K562 (cell line): ENCODE measurements around the gene NRCAM. TPM values are rescaled to one million over a fixed set of nuclear protein-coding genes. Genes with fewer than 3 reads are reported as not detected.

Experiments used
- CEBPB ChIP-seq: fragments of 450-650 bp; IDR thresholded peaks from 2 replicates; pipeline ENCODE4 v1.6.1; 2016; ENCODE audit warnings: missing genetic modification characterization, missing compliant biosample characterization
- CEBPG ChIP-seq, 3 experiments: fragments of 200-800 bp in 1 of 3; sonication (Bioruptor generic) in 1 of 3; sonication (generic) in 1 of 3; formaldehyde crosslinking in 1 of 3; IDR thresholded peaks in 2 of 3; conservative IDR thresholded peaks in 1 of 3; 2 replicates each; pipeline versions ENCODE4 v1.6.1 to v1.8.0; 2016 to 2022; ENCODE audit warnings: missing compliant biosample characterization in 2 of 3, missing genetic modification characterization in 2 of 3, mild to moderate bottlenecking in 1 of 3, missing genetic modification reagents in 1 of 3
- CHAMP1 ChIP-seq: fragments of 450-650 bp; IDR thresholded peaks from 2 replicates; pipeline ENCODE4 v1.6.1; 2016; ENCODE audit warnings: mild to moderate bottlenecking
- DPF2 ChIP-seq: fragments of 450-650 bp; IDR thresholded peaks from 2 replicates; pipeline ENCODE4 v1.6.1; 2016
- EP300 ChIP-seq: IDR thresholded peaks from 2 replicates; pipeline ENCODE4 v1.6.1; 2012; ENCODE audit warnings: low read length, improper control_type of control experiment
- ETS2 ChIP-seq: IDR thresholded peaks from 2 replicates; pipeline ENCODE4 v1.6.1; 2016; ENCODE audit warnings: borderline replicate concordance, missing genetic modification characterization, mild to moderate bottlenecking, moderate library complexity, missing compliant biosample characterization; ENCODE audit not compliant: poor library complexity, severe bottlenecking
- ETV1 ChIP-seq: fragments of 450-650 bp; conservative IDR thresholded peaks from 2 replicates; pipeline ENCODE4 v1.6.1; 2016; ENCODE audit warnings: missing genetic modification characterization, control low read depth, low read depth, missing compliant biosample characterization
- GTF2B ChIP-seq: IDR thresholded peaks from 2 replicates; pipeline ENCODE4 v1.6.1; 2011; ENCODE audit not compliant: insufficient read length; ENCODE audit errors: extremely low read depth
- HNRNPK ChIP-seq: fragments of 200-400 bp; formaldehyde crosslinking; IDR thresholded peaks from one replicate; pipeline ENCODE4 v1.6.1; 2018; ENCODE audit warnings: mild to moderate bottlenecking, low read depth, low read length; ENCODE audit not compliant: poor library complexity, severe bottlenecking
- NCOR1 ChIP-seq: fragments of 450-650 bp; IDR thresholded peaks from 2 replicates; pipeline ENCODE4 v1.6.1; 2016; ENCODE audit warnings: mild to moderate bottlenecking, moderate library complexity
- NFE2 ChIP-seq: IDR thresholded peaks from 2 replicates; pipeline ENCODE4 v1.6.1; 2014; ENCODE audit warnings: antibody characterized with exemption, low read depth
- PCBP2 ChIP-seq: fragments of 200-400 bp; formaldehyde crosslinking; IDR thresholded peaks from 2 replicates; pipeline ENCODE4 v1.6.1; 2018; ENCODE audit warnings: low read length, low read depth, mild to moderate bottlenecking, moderate library complexity; ENCODE audit not compliant: poor library complexity, severe bottlenecking
- POLR2G ChIP-seq: fragments of 200-400 bp; formaldehyde crosslinking; IDR thresholded peaks from 2 replicates; pipeline ENCODE4 v1.6.1; 2017; ENCODE audit warnings: low read depth, mild to moderate bottlenecking, antibody characterized with exemption, low read length, moderate library complexity
- SMARCE1 ChIP-seq: fragments of 450-650 bp; IDR thresholded peaks from 2 replicates; pipeline ENCODE4 v1.7.1; 2016; ENCODE audit warnings: mild to moderate bottlenecking
- SREBF2 ChIP-seq: sonication (generic); formaldehyde crosslinking; IDR thresholded peaks from 2 replicates; pipeline ENCODE4 v1.4.0; 2020; ENCODE audit warnings: mild to moderate bottlenecking, missing genetic modification reagents
- TCF3 ChIP-seq: sonication (generic); formaldehyde crosslinking; IDR thresholded peaks from 2 replicates; pipeline ENCODE4 v1.4.0; 2020; ENCODE audit warnings: mild to moderate bottlenecking, missing genetic modification reagents
- TEAD4 ChIP-seq, 2 experiments: sonication (generic) in 1 of 2; formaldehyde crosslinking in 1 of 2; IDR thresholded peaks; 2 replicates each; pipeline versions ENCODE4 v1.6.1 to v1.8.0; 2012 to 2022; ENCODE audit warnings: borderline replicate concordance in 1 of 2, inconsistent platforms in 1 of 2, low read length in 1 of 2, mild to moderate bottlenecking in 1 of 2, missing genetic modification reagents in 1 of 2
- TOE1 ChIP-seq, 2 experiments: fragments of 450-650 bp in 1 of 2; sonication (generic) in 1 of 2; formaldehyde crosslinking in 1 of 2; IDR thresholded peaks; 2 replicates each; pipeline versions ENCODE4 v1.7.1 to v1.8.0; 2016 to 2022; ENCODE audit warnings: borderline replicate concordance in 2 of 2, mild to moderate bottlenecking in 2 of 2, antibody characterized with exemption in 1 of 2, inconsistent platforms in 1 of 2, low read depth in 1 of 2, missing genetic modification reagents in 1 of 2, moderate library complexity in 1 of 2
- YY1 ChIP-seq, 3 experiments: IDR thresholded peaks; 2 replicates each; pipeline ENCODE4 v1.6.1; 2011; ENCODE audit warnings: low read length in 2 of 3, mild to moderate bottlenecking in 2 of 3, moderate library complexity in 2 of 3, borderline replicate concordance in 1 of 3, control low read depth in 1 of 3, low read depth in 1 of 3; ENCODE audit not compliant: insufficient read depth in 3 of 3, insufficient replicate concordance in 2 of 3, control insufficient read depth in 1 of 3, insufficient read length in 1 of 3; ENCODE audit errors: extremely low read depth in 1 of 3
- ZBTB17 ChIP-seq: fragments of 450-650 bp; formaldehyde crosslinking; IDR thresholded peaks from 2 replicates; pipeline ENCODE4 v1.4.0; 2020; ENCODE audit warnings: mild to moderate bottlenecking
- ZNF24 ChIP-seq: fragments of 450-650 bp; IDR thresholded peaks from 2 replicates; pipeline ENCODE4 v1.6.1; 2016
- ZNF639 ChIP-seq, 2 experiments: fragments of 200-800 bp in 1 of 2; sonication (Bioruptor generic) in 1 of 2; sonication (generic) in 1 of 2; formaldehyde crosslinking in 1 of 2; IDR thresholded peaks in 1 of 2; conservative IDR thresholded peaks in 1 of 2; 2 replicates each; pipeline versions ENCODE4 v1.5.0 to v1.6.1; 2016 to 2020; ENCODE audit warnings: missing compliant biosample characterization in 1 of 2, missing genetic modification characterization in 1 of 2, missing genetic modification reagents in 1 of 2
- polyA plus RNA-seq, 8 experiments: library from polyadenylated mRNA; depleted of rRNA in 4 of 8; stranded (reverse) in 5 of 8; unstranded in 3 of 8; fragments of >200 nt; fragmentation: Nextera tagmentation in 2 of 8; fragmentation: Illumina TruSeq in 1 of 8; extraction: Ambion mirVana in 2 of 8; extraction: Trizol in 1 of 8; gene quantifications; 2 replicates each; pipeline versions ENCODE4 v1.2.1 to v1.2.3, GENCODE V29; 2011 to 2014; ENCODE audit warnings: inconsistent platforms in 1 of 8, missing spikeins in 1 of 8
- total RNA-seq, 7 experiments: library from RNA; depleted of rRNA in 6 of 7; stranded (reverse); fragments of >200 nt in 6 of 7; fragmentation: Illumina TruSeq in 2 of 7; extraction: Trizol in 2 of 7; gene quantifications; 2 replicates each; pipeline versions ENCODE4 v1.2.1 to v1.2.3, GENCODE V29; 2011 to 2021; ENCODE audit warnings: low replicate concordance in 1 of 7

The NRCAM gene
- total and polyA plus RNA-seq, 9 of the 15 experiments (the other 6 are each of a cell fraction or from before 2014, with no cell fraction given), result 0.03 to 0.54 (median 0.12) TPM; not detected in 1

DNA sequence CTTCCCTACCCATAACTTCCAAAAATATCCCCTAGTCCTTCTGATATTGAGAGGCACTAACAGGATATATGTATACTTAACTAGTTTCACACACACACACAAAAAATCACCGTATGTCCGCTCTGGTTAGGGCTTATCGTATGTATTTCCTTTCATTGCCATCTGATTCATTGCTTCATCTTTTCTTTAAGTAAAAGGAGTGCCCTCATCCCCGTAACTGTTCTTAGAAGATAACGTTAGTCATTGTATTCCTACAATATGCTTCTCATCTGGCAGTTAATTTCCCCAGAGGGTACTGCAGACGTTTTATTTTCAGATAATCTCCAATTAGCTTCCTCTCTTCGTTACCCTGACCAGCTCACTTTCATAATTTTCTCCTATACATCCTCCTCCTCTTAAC, 37.3 kb downstream of the NRCAM start (continued):
- TF ChIP-seq YY1 (IDR thresholded peaks at IDR 0.05; ENCODE audit: borderline replicate concordance in 1 of 3, control insufficient read depth in 1 of 3, extremely low read depth in 1 of 3, insufficient read depth in 3 of 3, insufficient read length in 1 of 3, insufficient replicate concordance in 2 of 3, low read depth in 1 of 3, low read length in 2 of 3) (no peak), TEAD4 (IDR thresholded peaks at IDR 0.05; ENCODE audit: low read length) (peak; percentile 86), TEAD4 (CRISPR knock-in tag; IDR thresholded peaks at IDR 0.05; ENCODE audit: borderline replicate concordance) (no peak), ZNF24 (peak; percentile 57; the same call in 1 of the 2 replicates), EP300 (peak; percentile 62; the same call in 1 of the 2 replicates), SREBF2 (CRISPR knock-in tag) (no peak), TCF3 (CRISPR knock-in tag) (peak; percentile 82), DPF2 (peak; percentile 71), TOE1 (IDR thresholded peaks at IDR 0.05; ENCODE audit: borderline replicate concordance) (no peak), TOE1 (CRISPR knock-in tag; IDR thresholded peaks at IDR 0.05; ENCODE audit: borderline replicate concordance, low read depth) (no peak), GTF2B (no peak), NFE2 (peak; percentile 11; the same call in 1 of the 2 replicates), SMARCE1 (peak; percentile 69; the same call in 1 of the 2 replicates), ZNF639 (CRISPR knock-in tag; conservative IDR thresholded peaks at IDR 0.05 in 1 of 2, IDR thresholded peaks at IDR 0.05 in 1 of 2) (no peak), ZBTB17 (CRISPR knock-in tag) (no peak), ETV1 (peak; percentile 37; the same call in 1 of the 2 replicates), HNRNPK (no peak), PCBP2 (no peak), CHAMP1 (peak; percentile 39; the same call in 1 of the 2 replicates), CEBPB (peak; percentile 71), CEBPG (CRISPR knock-in tag; IDR thresholded peaks at IDR 0.05) (peak; percentile 75), CEBPG (tag; conservative IDR thresholded peaks at IDR 0.05 in 1 of 2, IDR thresholded peaks at IDR 0.05 in 1 of 2) (peak; percentile 50 to 85), NCOR1 (peak; percentile 72), POLR2G (no peak), ETS2 (tag) (no peak)
